Medulla oblongata (tissue), 1 donor: Measurements from ENCODE around the gene SLC22A31.

Experiments used
- DNase-seq: peaks from one replicate; pipeline ENCODE4 v3.0.0-alpha.2; 2015; ENCODE audit errors: extremely low spot score

The SLC22A31 gene

DNA sequence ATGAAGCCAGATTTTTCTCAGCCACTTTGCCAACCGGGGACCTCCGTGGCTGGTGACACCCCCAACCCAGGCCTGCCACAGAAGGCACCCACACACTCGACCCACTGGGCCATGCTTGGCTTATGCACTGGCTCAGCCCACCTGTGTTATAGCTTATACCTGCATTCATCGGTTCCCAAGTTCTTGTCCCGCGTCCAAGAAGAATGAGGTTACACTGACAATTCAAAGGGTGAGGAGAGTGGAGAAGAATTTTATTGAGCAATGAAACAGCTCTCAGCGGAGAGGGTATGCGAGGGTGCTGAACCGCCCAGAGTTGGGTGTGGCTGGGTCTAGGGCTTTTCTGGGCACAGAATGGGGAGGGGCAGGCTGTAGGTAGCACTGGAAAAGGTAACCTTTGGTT lies 51.0 kb downstream of the SLC22A31 start:
- no peak for DNase-seq

DNA sequence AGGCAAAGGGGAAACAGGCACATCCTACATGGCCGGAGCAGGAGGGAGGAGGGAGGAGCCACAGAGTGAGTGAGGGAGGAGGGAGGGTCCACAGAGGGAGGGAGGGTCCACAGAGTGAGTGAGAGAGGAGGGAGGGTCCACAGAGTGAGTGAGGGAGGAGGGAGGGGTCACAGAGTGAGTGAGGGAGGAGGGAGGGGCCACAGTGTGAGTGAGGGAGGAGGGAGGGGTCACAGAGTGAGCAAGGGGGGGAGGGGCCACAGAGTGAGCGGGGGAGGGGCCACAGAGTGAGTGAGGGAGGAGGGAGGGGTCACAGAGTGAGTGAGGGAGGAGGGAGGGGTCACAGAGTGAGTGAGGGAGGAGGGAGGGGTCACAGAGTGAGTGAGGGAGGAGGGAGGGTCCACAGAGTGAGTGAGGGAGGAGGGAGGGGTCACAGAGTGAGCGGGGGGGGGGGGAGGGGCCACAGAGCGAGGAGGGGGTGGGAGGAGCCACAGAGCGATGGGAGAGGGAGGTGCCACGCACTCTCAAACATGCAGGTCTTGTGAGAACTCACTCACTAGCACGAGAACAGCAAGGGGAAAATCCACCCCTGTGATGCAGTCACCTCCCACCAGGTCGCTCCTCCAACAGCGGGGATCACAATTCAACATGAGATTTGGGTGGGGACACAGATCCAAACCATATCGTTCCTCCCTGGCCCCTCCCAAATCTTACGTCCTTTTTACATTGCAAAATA lies 53.1 kb downstream of the SLC22A31 start:
- DNase-seq: no peak

- no peak for DNase-seq
Observed at GRCh38 chr16:89146211-89147005, 53.9 kb downstream of the SLC22A31 start.
